Omental fat pad (tissue), 4 donors: ENCODE results near the gene DNAH3. TPM values are rescaled to one million over a fixed set of nuclear protein-coding genes. Genes with fewer than 3 reads are reported as not detected.
"Not testable (repeated sequence)": the region's sequence is repeated elsewhere in the genome, so short reads cannot be mapped to it uniquely, and the experiment has no call there.

ENCODE experiments used
- ATAC-seq: fragments of 150-250 bp; one replicate; pipeline ENCODE4 v1.9.1; 2016; ENCODE audit warnings: mild to moderate bottlenecking, moderate library complexity; ENCODE audit not compliant: low FRiP score
- DNase-seq: peaks from one replicate; pipeline ENCODE4 v3.0.0-alpha.2; 2019; ENCODE audit warnings: low spot score
- total RNA-seq, 4 donors: library from RNA; depleted of rRNA; stranded (reverse); fragments of >200 nt; gene quantifications; one replicate each; pipeline ENCODE4 v1.1.0, GENCODE V29; 2016
- TF ChIP-seq, protein P1 (sequence below), 3 donors: fragments of 450-650 bp; IDR thresholded peaks; one replicate each; pipeline ENCODE4 v1.5.1; 2016 to 2017; ENCODE audit warnings: antibody characterized with exemption in 3 of 3, mild to moderate bottlenecking in 3 of 3, moderate library complexity in 2 of 3

The DNAH3 gene
- total RNA-seq, 4 donors from 2014 or later: 0.12 TPM; not detected in 3

DNA sequence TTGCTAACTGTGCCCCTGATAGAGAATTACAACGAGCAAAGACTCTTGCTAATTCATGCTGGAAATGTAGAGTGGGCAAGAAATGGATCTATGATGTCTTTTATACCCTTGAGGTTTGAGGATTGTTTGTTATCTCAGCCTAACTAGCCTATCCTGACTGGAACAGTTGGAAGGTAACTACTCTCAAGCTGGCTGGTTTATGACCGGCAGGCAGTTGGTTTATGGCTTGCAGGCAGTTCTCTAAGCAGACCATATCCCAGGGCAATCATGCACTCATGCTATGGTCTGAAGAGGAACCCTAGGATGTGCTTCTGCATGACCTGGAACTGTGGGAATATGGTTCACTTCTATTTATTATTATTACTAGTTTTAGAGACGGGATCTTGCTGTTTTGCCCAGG lies 201.0 kb downstream of the DNAH3 start:
- no peak for ATAC-seq
- TF ChIP-seq, protein P1, sequence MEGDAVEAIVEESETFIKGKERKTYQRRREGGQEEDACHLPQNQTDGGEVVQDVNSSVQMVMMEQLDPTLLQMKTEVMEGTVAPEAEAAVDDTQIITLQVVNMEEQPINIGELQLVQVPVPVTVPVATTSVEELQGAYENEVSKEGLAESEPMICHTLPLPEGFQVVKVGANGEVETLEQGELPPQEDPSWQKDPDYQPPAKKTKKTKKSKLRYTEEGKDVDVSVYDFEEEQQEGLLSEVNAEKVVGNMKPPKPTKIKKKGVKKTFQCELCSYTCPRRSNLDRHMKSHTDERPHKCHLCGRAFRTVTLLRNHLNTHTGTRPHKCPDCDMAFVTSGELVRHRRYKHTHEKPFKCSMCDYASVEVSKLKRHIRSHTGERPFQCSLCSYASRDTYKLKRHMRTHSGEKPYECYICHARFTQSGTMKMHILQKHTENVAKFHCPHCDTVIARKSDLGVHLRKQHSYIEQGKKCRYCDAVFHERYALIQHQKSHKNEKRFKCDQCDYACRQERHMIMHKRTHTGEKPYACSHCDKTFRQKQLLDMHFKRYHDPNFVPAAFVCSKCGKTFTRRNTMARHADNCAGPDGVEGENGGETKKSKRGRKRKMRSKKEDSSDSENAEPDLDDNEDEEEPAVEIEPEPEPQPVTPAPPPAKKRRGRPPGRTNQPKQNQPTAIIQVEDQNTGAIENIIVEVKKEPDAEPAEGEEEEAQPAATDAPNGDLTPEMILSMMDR (IDR thresholded peaks at IDR 0.05): no peak

GRCh38 chr16:20948444-20948843 lies 202.2 kb downstream of the DNAH3 start:
- DNase-seq: no peak
- TF ChIP-seq, protein P1 (IDR thresholded peaks at IDR 0.05): no peak
- no peak for ATAC-seq

More for the DNA sequence above, 201.0 kb downstream of the DNAH3 start:
- DNase-seq: no peak

DNA sequence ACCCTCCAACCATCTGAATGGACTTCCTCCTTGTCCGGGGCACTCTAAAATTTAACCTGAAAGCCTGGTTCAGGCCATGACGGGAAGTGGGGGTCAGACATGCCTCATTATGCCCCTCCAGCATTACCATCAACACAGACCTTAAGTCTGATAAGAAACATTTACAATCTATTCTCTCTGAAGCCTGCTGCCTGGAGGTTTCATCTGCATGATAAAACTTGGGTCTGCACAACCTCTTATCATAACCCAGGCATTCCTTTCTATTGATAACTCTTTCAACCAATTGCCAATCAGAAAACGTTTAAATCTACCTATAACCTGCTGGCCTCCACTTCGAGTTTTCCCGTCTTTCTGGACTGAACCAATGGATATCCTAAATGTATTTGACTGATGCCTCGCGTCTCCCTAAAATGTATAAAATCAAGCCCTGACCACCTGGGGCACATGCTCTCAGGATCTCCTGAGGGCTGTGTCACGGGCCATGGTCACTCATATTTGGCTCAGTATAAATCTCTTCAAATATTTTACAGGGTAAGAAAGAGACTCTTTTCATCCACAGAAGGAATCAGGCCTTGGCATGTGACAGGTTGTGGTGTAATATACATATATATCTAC lies 204.5 kb downstream of the DNAH3 start:
- DNase-seq: no peak
- TF ChIP-seq, protein P1 (IDR thresholded peaks at IDR 0.05): no peak
- ATAC-seq: no peak

DNA sequence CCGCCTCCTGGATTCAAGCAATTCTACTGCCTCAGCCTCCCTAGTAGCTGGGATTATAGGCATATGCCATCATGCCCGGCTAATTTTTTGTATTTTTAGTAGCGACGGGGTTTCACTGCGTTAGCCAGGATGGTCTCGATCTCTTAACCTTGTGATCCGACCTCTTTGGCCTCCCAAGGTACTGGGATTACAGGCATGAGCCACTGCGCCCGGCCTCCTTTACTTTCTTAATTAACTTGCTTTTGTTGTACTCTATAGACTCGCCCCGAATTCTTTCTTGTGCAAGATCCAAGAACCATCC lies 205.1 kb downstream of the DNAH3 start:
- ATAC-seq, DNase-seq: not testable (repeated sequence)

- DNase-seq (no peak), ATAC-seq (no peak)
- TF ChIP-seq, protein P1 (IDR thresholded peaks at IDR 0.05): no peak
These were observed 205.6 kb downstream of the DNAH3 start for GRCh38 chr16:20944861-20945574.

DNA sequence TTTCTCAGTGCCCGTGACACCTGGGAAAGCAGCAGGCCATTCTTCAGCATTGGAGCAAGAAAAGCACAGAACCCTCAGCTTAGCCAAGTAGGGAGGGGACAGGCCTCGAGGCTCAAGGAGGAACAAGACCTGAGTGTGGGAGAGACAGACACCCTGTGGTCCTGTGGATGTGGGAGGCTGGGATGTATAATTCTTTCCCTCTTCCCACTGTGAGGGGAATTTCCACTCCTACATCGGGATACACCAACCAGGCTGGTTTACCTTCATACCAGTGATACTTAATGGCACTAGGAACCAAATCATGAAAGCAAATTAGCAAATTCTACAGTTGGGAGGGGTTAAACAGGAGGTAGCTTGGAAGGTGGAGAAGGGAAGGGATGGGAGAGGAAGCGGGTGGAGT lies 208.4 kb downstream of the DNAH3 start:
- DNase-seq: no peak
- TF ChIP-seq, protein P1 (IDR thresholded peaks at IDR 0.05): no peak
- no peak for ATAC-seq

- DNase-seq (no peak), ATAC-seq (no peak)
- TF ChIP-seq, protein P1 (IDR thresholded peaks at IDR 0.05): no peak
These were observed 209.1 kb downstream of the DNAH3 start for GRCh38 chr16:20941636-20941926.
